ELR (cell line): ENCODE results near the gene LRRC59.
A peak's percentile ranks its signal among the peaks of the same experiment; 100 is the strongest.

Source experiments
- DNase-seq: peaks from one replicate; pipeline ENCODE4 v3.0.0-alpha.2; 2015; ENCODE audit warnings: low read depth

Gene LRRC59

GRCh38 chr17:50386510-50386909 lies 10.8 kb downstream of the LRRC59 start:
- DNase-seq, result no peak

- DNase-seq, result no peak
These were observed 14.4 kb downstream of the LRRC59 start for GRCh38 chr17:50382931-50383330.

- DNase-seq, result no peak
These were observed 15.4 kb downstream of the LRRC59 start for GRCh38 chr17:50381920-50382319.

GRCh38 chr17:50381260-50381815 lies 16.0 kb downstream of the LRRC59 start:
- DNase-seq, result no peak

GRCh38 chr17:50380369-50381259 lies 16.7 kb downstream of the LRRC59 start:
- DNase-seq, result peak; percentile 45

GRCh38 chr17:50379351-50380132 lies 17.8 kb downstream of the LRRC59 start:
- DNase-seq, result no peak

- no peak for DNase-seq
These were observed 21.3 kb downstream of the LRRC59 start for GRCh38 chr17:50375858-50376538.

GRCh38 chr17:50373705-50374104 lies 23.6 kb downstream of the LRRC59 start:
- no peak for DNase-seq

GRCh38 chr17:50372758-50373556 lies 24.4 kb downstream of the LRRC59 start, which contains the start of the genes EME1 and MRPL27:
EME1 (plus strand) TSS chr17:50373229; CDS start chr17:50375209, 1,980 bp downstream.
MRPL27 (minus strand) TSS chr17:50373184; CDS start chr17:50373170, 14 bp downstream.
- DNase-seq, result peak; percentile 95

GRCh38 chr17:50372222-50372757 lies 25.0 kb downstream of the LRRC59 start:
- no peak for DNase-seq

GRCh38 chr17:50371526-50371925 lies 25.8 kb downstream of the LRRC59 start:
- no peak for DNase-seq

GRCh38 chr17:50370052-50370451 lies 27.3 kb downstream of the LRRC59 start:
- DNase-seq, result no peak

GRCh38 chr17:50367401-50367800 lies 29.9 kb downstream of the LRRC59 start:
- DNase-seq, result no peak

GRCh38 chr17:50365649-50366393 lies 31.5 kb downstream of the LRRC59 start:
- no peak for DNase-seq

GRCh38 chr17:50365165-50365564 lies 32.2 kb downstream of the LRRC59 start:
- DNase-seq, result no peak

GRCh38 chr17:50364715-50365114 lies 32.6 kb downstream of the LRRC59 start:
- peak; percentile 78 for DNase-seq

- no peak for DNase-seq
These were observed 33.3 kb downstream of the LRRC59 start for GRCh38 chr17:50364061-50364458.

GRCh38 chr17:50363217-50364060 lies 33.9 kb downstream of the LRRC59 start:
- no peak for DNase-seq

- no peak for DNase-seq
These were observed 34.7 kb downstream of the LRRC59 start for GRCh38 chr17:50362661-50363060.
